WTC11 (cell line): ENCODE measurements around the gene UBD. TPM values are rescaled to one million over a fixed set of nuclear protein-coding genes. Genes with fewer than 3 reads are reported as not detected.

Experiments
- ATAC-seq: fragments of 200-7000 bp; cut with Tn5 transposase; 2 replicates; pipeline ENCODE4 v1.10.0; 2021; ENCODE audit warnings: mild to moderate bottlenecking, moderate library complexity
- CTCF ChIA-PET: fragments of 300-600 bp; sonication (Branson Sonifier 250); formaldehyde crosslinking; loops from one replicate; lab custom pipeline; 2021; ENCODE audit warnings: antibody characterized with exemption; lab: Charles Lee
- POLR2A ChIA-PET: fragments of 350-600 bp; sonication (Branson Sonifier 250); formaldehyde crosslinking; loops from one replicate; lab custom pipeline; 2021; ENCODE audit warnings: antibody characterized with exemption; lab: Charles Lee
- DNase-seq: peaks from one replicate; pipeline ENCODE4 v3.0.0; 2021; ENCODE audit warnings: low spot score
- H3K27ac Mint-ChIP-seq: 2 replicates; pipeline ENCODE4 v1.8.0; 2021; ENCODE audit warnings: mixed read lengths
- H3K27me3 Mint-ChIP-seq: 2 replicates; pipeline ENCODE4 v1.8.0; 2021; ENCODE audit warnings: low read depth, mild to moderate bottlenecking, moderate library complexity, mixed read lengths
- H3K36me3 Mint-ChIP-seq: 2 replicates; pipeline ENCODE4 v1.8.0; 2021; ENCODE audit warnings: mixed read lengths
- H3K4me1 Mint-ChIP-seq: 2 replicates; pipeline ENCODE4 v1.8.0; 2022; ENCODE audit warnings: mixed read lengths
- H3K4me3 Mint-ChIP-seq: 2 replicates; pipeline ENCODE4 v1.8.0; 2021; ENCODE audit warnings: mild to moderate bottlenecking, moderate library complexity, mixed read lengths
- H3K9me3 Mint-ChIP-seq: 2 replicates; pipeline ENCODE4 v1.8.0; 2021; ENCODE audit warnings: mixed read lengths
- AFF4 ChIP-seq: sonication (generic); formaldehyde crosslinking; IDR thresholded peaks from 2 replicates; pipeline ENCODE4 v1.8.1; 2023; ENCODE audit warnings: mild to moderate bottlenecking, missing genetic modification reagents, borderline replicate concordance
- ATF1 ChIP-seq: sonication (generic); formaldehyde crosslinking; IDR thresholded peaks from 2 replicates; pipeline ENCODE4 v1.8.1; 2023; ENCODE audit warnings: mild to moderate bottlenecking, moderate library complexity, missing genetic modification reagents
- ATF2 ChIP-seq: sonication (generic); formaldehyde crosslinking; IDR thresholded peaks from 2 replicates; pipeline ENCODE4 v1.8.1; 2022; ENCODE audit warnings: low read depth, missing genetic modification reagents, borderline replicate concordance
- CBFB ChIP-seq: sonication (generic); formaldehyde crosslinking; IDR thresholded peaks from 2 replicates; pipeline ENCODE4 v1.8.1; 2022; ENCODE audit warnings: mild to moderate bottlenecking, low read depth, missing genetic modification reagents
- FOXP4 ChIP-seq: sonication (generic); formaldehyde crosslinking; IDR thresholded peaks from 2 replicates; pipeline ENCODE4 v1.8.0; 2022; ENCODE audit warnings: mild to moderate bottlenecking, missing genetic modification reagents
- HMGA2 ChIP-seq: fragments of 250-450 bp; sonication (Bioruptor Pico); IDR thresholded peaks from 2 replicates; pipeline ENCODE4 v1.4.0; 2021; ENCODE audit warnings: mild to moderate bottlenecking, moderate library complexity
- IRF1 ChIP-seq: sonication (generic); formaldehyde crosslinking; IDR thresholded peaks from 2 replicates; pipeline ENCODE4 v1.8.0; 2023; ENCODE audit warnings: missing genetic modification reagents
- IRF2 ChIP-seq: sonication (generic); formaldehyde crosslinking; IDR thresholded peaks from 2 replicates; pipeline ENCODE4 v1.8.0; 2022; ENCODE audit warnings: low read depth, missing genetic modification reagents, borderline replicate concordance
- MAX ChIP-seq: sonication (generic); formaldehyde crosslinking; IDR thresholded peaks from 2 replicates; pipeline ENCODE4 v1.8.0; 2022; ENCODE audit warnings: mild to moderate bottlenecking, missing genetic modification reagents
- MXD4 ChIP-seq: fragments of 250-450 bp; sonication (Bioruptor Pico); IDR thresholded peaks from 2 replicates; pipeline ENCODE4 v1.8.0; 2021; ENCODE audit warnings: mild to moderate bottlenecking, moderate library complexity, borderline replicate concordance
- MYBL2 ChIP-seq: sonication (generic); formaldehyde crosslinking; IDR thresholded peaks from 2 replicates; pipeline ENCODE4 v1.8.1; 2023; ENCODE audit warnings: mild to moderate bottlenecking, moderate library complexity, missing genetic modification reagents
- NFE2L1 ChIP-seq: sonication (generic); formaldehyde crosslinking; IDR thresholded peaks from 2 replicates; pipeline ENCODE4 v1.8.1; 2023; ENCODE audit warnings: missing genetic modification reagents
- NFYB ChIP-seq: sonication (generic); formaldehyde crosslinking; conservative IDR thresholded peaks from 2 replicates; pipeline ENCODE4 v1.8.0; 2022; ENCODE audit warnings: low read depth, missing genetic modification reagents
- RELA ChIP-seq: sonication (generic); formaldehyde crosslinking; IDR thresholded peaks from 2 replicates; pipeline ENCODE4 v1.8.1; 2022; ENCODE audit warnings: missing genetic modification reagents, mild to moderate bottlenecking, borderline replicate concordance
- RORB ChIP-seq: fragments of 250-450 bp; sonication (Bioruptor Pico); IDR thresholded peaks from 2 replicates; pipeline ENCODE4 v1.9.0; 2021; ENCODE audit warnings: mild to moderate bottlenecking
- TCF7 ChIP-seq: sonication (generic); formaldehyde crosslinking; IDR thresholded peaks from 2 replicates; pipeline ENCODE4 v1.8.0; 2022; ENCODE audit warnings: mild to moderate bottlenecking, low read depth, missing genetic modification reagents, moderate library complexity
- USF2 ChIP-seq: sonication (generic); formaldehyde crosslinking; IDR thresholded peaks from 2 replicates; pipeline ENCODE4 v1.8.1; 2023; ENCODE audit warnings: mild to moderate bottlenecking, missing genetic modification reagents, moderate library complexity
- ZNF263 ChIP-seq: sonication (generic); formaldehyde crosslinking; IDR thresholded peaks from 2 replicates; pipeline ENCODE4 v1.8.1; 2022; ENCODE audit warnings: low read depth, mild to moderate bottlenecking, moderate library complexity, missing genetic modification reagents
- ZNF425 ChIP-seq: fragments of 250-450 bp; sonication (Bioruptor Pico); conservative IDR thresholded peaks from 2 replicates; pipeline ENCODE4 v1.9.0; 2021; ENCODE audit warnings: mild to moderate bottlenecking
- ZSCAN18 ChIP-seq: fragments of 250-450 bp; sonication (Bioruptor Pico); IDR thresholded peaks from 2 replicates; pipeline ENCODE4 v2.1.2; 2022; ENCODE audit warnings: mild to moderate bottlenecking, moderate library complexity
- total RNA-seq: library from RNA; stranded (reverse); gene quantifications from 3 replicates; pipeline ENCODE4 v1.2.3, GENCODE V29; 2021

Gene UBD
- total RNA-seq, 1 experiment from 2014 or later: 0.15 TPM

- TF ChIP-seq IRF1 (CRISPR knock-in tag): no peak
- TF ChIP-seq ZSCAN18 (CRISPR knock-in tag): no peak
- TF ChIP-seq FOXP4 (CRISPR knock-in tag): no peak
- TF ChIP-seq ZNF263: no peak
These were observed 8.5 kb upstream of the UBD start (continued) for GRCh38 chr6:29567991-29568390.

GRCh38 chr6:29567541-29567940, 8.0 kb upstream of the UBD start:
- ChIA-PET CTCF (no interaction called here), POLR2A (no interaction called here)
- ATAC-seq (no peak), DNase-seq (no peak)
- Mint-ChIP-seq H3K4me3 (no peak overlapping the region), H3K9me3 (no peaks in the 10 kb centered on the region), H3K27me3 (peaks cover 15% of the 10 kb centered on the region), H3K27ac (no peak overlapping the region), H3K4me1 (no peaks in the 10 kb centered on the region), H3K36me3 (no peaks in the 10 kb centered on the region)
- no peak for TF ChIP-seq ATF1 (CRISPR knock-in tag)
- TF ChIP-seq RORB (CRISPR knock-in tag): no peak
- TF ChIP-seq MXD4 (CRISPR knock-in tag): no peak
- no peak for TF ChIP-seq ATF2 (CRISPR knock-in tag)
- TF ChIP-seq MYBL2 (CRISPR knock-in tag): no peak
- TF ChIP-seq ZNF425: no peak
- TF ChIP-seq USF2 (CRISPR knock-in tag): no peak

GRCh38 chr6:29566856-29567255, 7.3 kb upstream of the UBD start:
- H3K27ac Mint-ChIP-seq: no peak overlapping the region
- DNase-seq (no peak), ATAC-seq (no peak)
- H3K36me3 Mint-ChIP-seq: no peaks in the 10 kb centered on the region
- TF ChIP-seq MAX (CRISPR knock-in tag) (no peak), IRF2 (CRISPR knock-in tag) (no peak), RELA (CRISPR knock-in tag) (no peak), TCF7 (no peak), USF2 (CRISPR knock-in tag) (no peak), NFYB (CRISPR knock-in tag) (no peak), NFE2L1 (CRISPR knock-in tag) (no peak), CBFB (CRISPR knock-in tag) (no peak), HMGA2 (CRISPR knock-in tag) (no peak), MXD4 (CRISPR knock-in tag) (no peak), AFF4 (CRISPR knock-in tag) (no peak)
- no peaks in the 10 kb centered on the region for H3K9me3 Mint-ChIP-seq
- POLR2A ChIA-PET: no interaction called here
- CTCF ChIA-PET: no interaction called here
- H3K4me1 Mint-ChIP-seq: no peaks in the 10 kb centered on the region
- no peak overlapping the region for H3K4me3 Mint-ChIP-seq
- H3K27me3 Mint-ChIP-seq: peaks cover 21% of the 10 kb centered on the region
